ENCODE data around the gene IQCK.

The IQCK gene

DNA sequence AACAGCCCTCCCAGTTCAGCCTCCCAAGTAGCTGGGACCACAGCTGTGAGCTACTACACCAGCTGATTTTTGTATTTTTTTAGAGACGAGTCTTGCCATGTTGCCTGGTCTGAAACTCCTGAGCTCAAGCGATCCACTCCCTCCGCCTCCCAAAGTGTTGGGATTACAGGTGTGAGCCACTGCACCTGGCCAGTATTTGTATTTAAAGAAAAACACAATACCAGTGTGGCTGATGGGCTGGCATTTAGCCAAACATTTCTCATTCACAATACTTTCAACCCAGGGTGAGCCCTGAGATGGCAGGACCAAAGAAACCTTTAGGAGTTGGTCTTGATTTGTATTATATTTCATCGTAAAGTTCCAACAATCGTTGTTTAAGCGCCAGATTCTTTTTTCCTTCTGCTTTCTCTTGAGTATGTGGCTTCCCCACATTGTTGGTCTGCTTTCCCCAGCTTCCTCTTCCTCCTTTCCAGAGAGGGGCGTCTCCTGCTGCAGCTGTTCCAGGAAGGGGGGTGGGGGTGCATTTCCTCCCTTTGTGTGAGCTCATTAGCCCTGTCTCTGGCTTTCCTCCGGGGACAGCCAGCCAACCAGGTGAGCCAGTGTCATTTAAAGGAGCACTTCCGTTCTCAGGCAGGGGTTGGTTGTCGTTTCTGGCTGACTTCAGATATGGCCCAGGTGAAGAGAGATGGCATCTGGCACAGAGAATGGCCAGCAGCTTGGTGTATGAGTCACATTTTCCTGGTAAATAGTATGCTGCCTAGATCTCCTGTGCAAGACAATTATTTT is 86.7 kb downstream of the IQCK start:
- peak; percentile 8 for DNase-seq (ENCODE audit: low read depth)

GRCh38 chr16:19805459-19806162 is 87.5 kb downstream of the IQCK start:
- no peak for DNase-seq (ENCODE audit: low read depth)

- DNase-seq (ENCODE audit: low read depth) = no peak
These were observed 90.1 kb downstream of the IQCK start for GRCh38 chr16:19808061-19808641.

DNA sequence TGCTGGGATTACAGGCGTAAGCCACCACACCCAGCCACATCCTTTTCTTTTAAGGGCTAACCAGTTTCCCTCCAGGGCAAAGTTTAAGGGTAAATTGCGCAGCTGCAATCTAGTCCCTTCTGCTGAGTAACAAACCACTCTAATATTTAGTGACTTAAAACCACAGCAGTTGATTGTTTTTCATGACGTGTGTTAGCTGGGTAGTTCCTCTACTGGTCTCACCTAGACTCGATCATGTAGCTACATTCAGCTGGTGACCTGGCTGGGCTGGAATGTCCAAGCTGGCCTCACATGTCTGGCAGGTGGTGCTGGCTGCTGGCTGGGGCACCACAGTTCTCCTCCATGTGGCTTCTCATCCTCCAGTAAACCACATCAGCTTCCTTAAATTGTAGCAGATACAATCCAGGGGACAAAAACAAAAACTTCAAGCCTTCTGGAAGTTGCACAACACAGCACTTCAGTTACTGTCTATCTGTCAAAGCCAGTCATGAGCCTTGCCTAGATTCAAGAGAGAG is 91.1 kb downstream of the IQCK start:
- no peak for DNase-seq (ENCODE audit: low read depth)

GRCh38 chr16:19809693-19810092 is 91.6 kb downstream of the IQCK start:
- no peak for DNase-seq (ENCODE audit: low read depth)

GRCh38 chr16:19810817-19811731 is 93.0 kb downstream of the IQCK start:
- DNase-seq (ENCODE audit: low read depth) = no peak

GRCh38 chr16:19812986-19813385 is 94.9 kb downstream of the IQCK start:
- no peak for DNase-seq (ENCODE audit: low read depth)

DNA sequence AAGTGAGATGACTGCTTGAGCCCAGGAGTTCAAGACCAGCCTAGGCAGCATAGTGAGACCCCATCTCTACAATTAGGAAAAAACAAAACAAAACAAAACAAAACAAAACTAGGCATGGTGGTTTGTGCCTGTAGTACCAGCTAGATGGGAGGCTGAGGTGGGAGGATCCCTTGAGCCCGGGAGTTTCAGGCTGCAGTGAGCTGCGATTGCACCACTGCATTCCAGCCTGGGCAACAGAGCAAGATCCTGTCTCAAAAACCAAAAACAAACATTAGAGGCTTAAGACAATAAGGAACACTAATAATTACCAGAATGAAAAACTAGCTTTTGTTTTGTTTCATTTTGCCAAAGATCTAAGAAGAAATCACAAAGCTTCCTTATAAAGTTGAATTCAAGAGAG is 97.3 kb downstream of the IQCK start:
- DNase-seq (ENCODE audit: low read depth) = no peak

GRCh38 chr16:19817122-19817521 is 99.1 kb downstream of the IQCK start:
- DNase-seq (ENCODE audit: low read depth) = no peak

- no peak for DNase-seq (ENCODE audit: low read depth)
These were observed 99.8 kb downstream of the IQCK start for GRCh38 chr16:19817875-19818274.

GRCh38 chr16:19822533-19822932 is 104.5 kb downstream of the IQCK start:
- no peak for DNase-seq (ENCODE audit: low read depth)

- no peak for DNase-seq (ENCODE audit: low read depth)
These were observed 105.3 kb downstream of the IQCK start for GRCh38 chr16:19823322-19823721.

GRCh38 chr16:19824216-19824615 is 106.1 kb downstream of the IQCK start:
- no peak for DNase-seq (ENCODE audit: low read depth)

DNA sequence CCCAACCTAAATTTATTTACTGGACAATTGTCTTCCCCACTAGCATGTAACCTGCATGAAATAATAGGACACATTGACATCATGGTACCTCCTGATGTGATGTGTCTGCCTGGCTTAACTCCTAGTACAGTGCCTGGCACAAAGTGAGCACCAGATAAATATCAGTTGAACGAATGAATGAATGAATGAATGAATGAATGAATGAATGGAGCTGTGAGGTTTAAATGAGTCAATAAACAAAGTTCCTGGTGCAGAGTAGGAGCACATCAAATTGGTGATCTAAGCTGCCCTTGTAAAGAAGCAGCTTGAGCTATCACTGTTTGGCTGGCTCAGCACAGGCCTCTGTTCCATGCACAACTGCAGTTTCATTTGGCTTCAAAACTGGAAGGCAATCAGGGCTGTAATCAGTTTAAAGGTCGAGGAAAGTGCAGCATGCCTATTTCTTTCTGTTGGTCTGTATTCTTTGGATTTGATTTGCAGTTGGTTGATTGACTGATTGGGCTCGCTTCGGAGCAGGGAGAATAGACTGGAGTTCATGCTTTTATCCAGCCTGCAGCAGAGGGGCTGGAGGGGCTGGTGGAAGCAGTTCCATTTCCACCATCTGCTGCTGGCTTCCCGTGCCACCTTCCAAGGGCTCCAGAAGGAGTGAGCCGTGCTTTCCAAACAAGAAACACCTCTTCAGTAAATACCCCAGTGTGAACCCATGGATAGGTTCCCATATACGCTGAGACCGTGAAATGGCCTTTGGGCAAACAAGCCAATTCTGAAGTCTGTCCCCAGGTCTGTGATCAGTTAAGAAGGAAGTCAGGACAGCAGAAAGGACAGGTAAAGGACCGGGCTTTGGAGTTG is 112.0 kb downstream of the IQCK start:
- no peak for DNase-seq (ENCODE audit: low read depth)

DNA sequence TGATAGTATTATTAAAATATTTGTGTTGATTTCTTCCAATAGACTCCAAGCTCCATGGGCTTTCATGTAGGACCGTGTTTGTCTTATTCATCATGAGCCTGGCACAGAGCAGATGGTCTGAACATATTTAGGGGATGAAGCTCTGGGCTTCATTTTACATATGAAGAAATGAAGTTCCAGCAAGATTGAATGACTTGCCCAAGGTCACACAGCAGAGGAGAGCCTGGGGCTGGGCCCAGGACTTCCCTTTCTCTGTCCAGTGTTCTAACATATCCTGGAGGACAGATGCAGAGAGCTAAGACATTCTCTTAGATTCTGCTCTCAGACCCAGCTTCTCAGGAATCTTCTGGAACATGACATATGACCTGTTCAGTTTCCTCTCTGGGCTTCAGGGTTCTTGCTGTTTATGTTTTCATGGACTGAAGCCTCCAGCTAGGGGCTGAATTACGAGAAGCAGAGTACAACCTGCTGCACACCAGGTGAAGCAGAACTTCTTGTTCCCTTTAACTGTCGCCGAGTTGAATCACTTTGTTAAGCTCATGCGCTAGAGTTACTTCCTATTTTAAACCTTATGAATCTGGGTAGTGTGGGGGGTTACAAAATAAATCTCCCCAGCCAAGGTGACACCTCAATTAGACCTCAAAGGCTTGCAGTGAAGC is 113.0 kb downstream of the IQCK start:
- no peak for DNase-seq (ENCODE audit: low read depth)

GRCh38 chr16:19831678-19832077 is 113.6 kb downstream of the IQCK start:
- no peak for DNase-seq (ENCODE audit: low read depth)

- no peak for DNase-seq (ENCODE audit: low read depth)
These were observed 115.1 kb downstream of the IQCK start for GRCh38 chr16:19833176-19833575.

- DNase-seq (ENCODE audit: low read depth) = no peak
These were observed 115.5 kb downstream of the IQCK start for GRCh38 chr16:19833581-19833980.

- DNase-seq (ENCODE audit: low read depth) = no peak
These were observed 117.1 kb downstream of the IQCK start for GRCh38 chr16:19835196-19835595.

DNA sequence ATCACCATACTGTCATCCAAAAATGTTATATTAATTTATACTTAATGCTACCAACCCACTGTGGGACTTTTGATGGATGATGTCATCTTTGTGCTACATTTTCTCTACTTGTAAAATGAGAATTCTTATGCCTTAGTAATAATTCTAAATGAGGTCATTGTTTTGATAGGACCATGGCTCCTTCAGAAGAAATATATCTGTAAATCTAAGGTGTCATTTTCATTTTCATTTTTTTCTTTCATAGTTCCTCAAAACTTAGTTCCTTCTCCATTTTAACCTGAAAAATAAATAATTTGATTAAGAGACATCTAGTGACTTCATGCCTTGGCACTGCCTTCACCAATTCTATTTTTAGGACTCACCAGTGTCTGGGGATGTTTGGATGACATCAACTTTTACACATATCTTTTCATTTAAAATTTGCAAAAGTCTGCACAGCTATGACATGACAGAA is 117.9 kb downstream of the IQCK start:
- DNase-seq (ENCODE audit: low read depth) = no peak
